Mucosa of rectum (tissue), 2 donors: Measurements from ENCODE around the gene CTDNEP1.
A peak's percentile ranks its signal among the peaks of the same experiment; 100 is the strongest.

Source experiments
- H3K27ac ChIP-seq, 2 donors: one replicate each; pipeline ENCODE4 v1.7.0; 2013; ENCODE audit warnings: inconsistent platforms in 2 of 2, low read depth in 2 of 2, low read length in 2 of 2
- H3K27me3 ChIP-seq, 2 donors: one replicate each; pipeline ENCODE4 v1.7.0; 2013; ENCODE audit warnings: low read length in 2 of 2; ENCODE audit not compliant: control insufficient read depth in 2 of 2, insufficient read depth in 2 of 2
- H3K36me3 ChIP-seq, 2 donors: one replicate each; pipeline ENCODE4 v1.7.0; 2013; ENCODE audit warnings: low read length in 2 of 2; ENCODE audit not compliant: control insufficient read depth in 2 of 2, insufficient read depth in 2 of 2
- H3K4me1 ChIP-seq, 2 donors: one replicate each; pipeline ENCODE4 v1.7.0; 2013; ENCODE audit warnings: low read length in 2 of 2, mild to moderate bottlenecking in 1 of 2; ENCODE audit not compliant: control insufficient read depth in 2 of 2, insufficient read depth in 2 of 2
- H3K4me3 ChIP-seq, 2 donors: one replicate each; pipeline ENCODE4 v1.7.0; 2013; ENCODE audit warnings: low read length in 2 of 2
- H3K9ac ChIP-seq, 2 donors: one replicate each; pipeline ENCODE4 v1.7.0; 2013; ENCODE audit warnings: low read length in 2 of 2, low read depth in 1 of 2, mild to moderate bottlenecking in 1 of 2
- H3K9me3 ChIP-seq, 2 donors: one replicate each; pipeline ENCODE4 v1.7.0; 2013; ENCODE audit warnings: low read length in 2 of 2; ENCODE audit not compliant: control insufficient read depth in 2 of 2
- donor health status: healthy.
- donor health status: Normal muscosa, but diverticular disease.

CTDNEP1 gene

DNA sequence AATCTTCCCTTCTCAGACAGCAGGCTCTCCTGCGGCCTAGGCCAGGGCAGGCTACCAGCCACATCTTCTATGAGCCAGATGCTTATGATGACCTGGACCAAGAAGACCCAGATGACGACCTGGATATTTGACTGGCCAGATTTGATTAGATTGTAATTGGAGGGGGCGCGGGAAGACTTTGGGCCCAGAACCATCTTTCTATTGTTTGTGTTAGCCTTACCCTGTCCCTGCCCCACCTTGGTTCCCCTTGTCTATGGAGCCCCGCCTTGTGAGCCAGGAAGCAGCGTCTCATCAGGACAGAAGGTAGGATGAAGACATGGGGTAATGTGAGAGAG lies 8.0 kb upstream of the CTDNEP1 start:
- H3K9me3 ChIP-seq, result no peaks in the 10 kb centered on the region
- H3K4me3 ChIP-seq, result peak overlapping the region; percentile 38 to 87
- H3K36me3 ChIP-seq, result peaks cover 25 to 26% of the 10 kb centered on the region in 2 donors
- peak overlapping the region; percentile 97 to 100 for H3K27ac ChIP-seq
- peaks cover 33 to 36% of the 10 kb centered on the region in 2 donors for H3K4me1 ChIP-seq
- peak overlapping the region; percentile 71 to 100 for H3K9ac ChIP-seq
- H3K27me3 ChIP-seq, result peaks cover 6 to 8% of the 10 kb centered on the region in 2 donors

DNA sequence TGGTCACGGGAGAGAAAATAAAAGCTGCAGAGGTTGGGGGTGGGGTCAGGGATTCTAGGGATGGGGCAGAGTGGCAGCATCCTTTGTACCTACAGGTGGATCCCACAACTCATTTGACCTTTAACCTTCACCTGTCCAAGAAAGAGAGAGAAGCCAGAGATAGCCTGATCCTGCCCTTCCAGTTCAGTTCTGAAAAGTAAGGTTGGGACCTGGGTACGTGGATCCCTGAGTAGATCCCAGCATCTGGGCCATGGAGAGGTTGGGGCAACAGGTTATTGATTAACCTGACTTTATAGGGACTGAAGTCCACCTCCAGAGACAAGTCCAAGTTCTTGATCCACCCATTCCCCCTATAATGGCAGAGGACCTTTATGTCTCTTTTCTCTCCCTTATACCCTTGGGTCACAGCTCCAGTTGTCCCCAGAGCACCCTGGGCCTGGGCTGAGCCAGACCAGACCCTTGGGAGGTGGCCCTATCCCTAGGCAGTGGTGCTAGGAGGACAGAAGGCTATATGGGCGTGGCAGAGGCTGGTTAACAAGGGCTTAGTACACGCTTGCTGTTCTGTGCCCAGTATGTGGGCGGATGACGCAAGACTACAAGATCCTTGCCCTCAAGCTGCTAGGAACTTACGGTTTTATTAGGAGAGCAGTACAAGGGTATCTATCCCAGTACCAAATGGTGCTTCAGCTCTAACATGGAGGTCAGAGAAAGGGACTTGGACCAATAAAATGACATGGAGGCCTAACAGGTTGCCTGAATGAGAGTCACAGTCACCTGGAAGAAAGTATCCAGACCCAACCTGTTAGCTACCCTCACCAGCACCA lies 7.4 kb upstream of the CTDNEP1 start:
- Histone ChIP-seq H3K4me1 (peaks cover 30 to 31% of the 10 kb centered on the region in 2 donors), H3K36me3 (peaks cover 27 to 29% of the 10 kb centered on the region in 2 donors), H3K9me3 (no peaks in the 10 kb centered on the region), H3K27me3 (peaks cover 6 to 8% of the 10 kb centered on the region in 2 donors), H3K4me3 (peak overlapping the region; percentile 38 to 87), H3K9ac (peak overlapping the region; percentile 71 to 100), H3K27ac (peak overlapping the region; percentile 97 to 100)

DNA sequence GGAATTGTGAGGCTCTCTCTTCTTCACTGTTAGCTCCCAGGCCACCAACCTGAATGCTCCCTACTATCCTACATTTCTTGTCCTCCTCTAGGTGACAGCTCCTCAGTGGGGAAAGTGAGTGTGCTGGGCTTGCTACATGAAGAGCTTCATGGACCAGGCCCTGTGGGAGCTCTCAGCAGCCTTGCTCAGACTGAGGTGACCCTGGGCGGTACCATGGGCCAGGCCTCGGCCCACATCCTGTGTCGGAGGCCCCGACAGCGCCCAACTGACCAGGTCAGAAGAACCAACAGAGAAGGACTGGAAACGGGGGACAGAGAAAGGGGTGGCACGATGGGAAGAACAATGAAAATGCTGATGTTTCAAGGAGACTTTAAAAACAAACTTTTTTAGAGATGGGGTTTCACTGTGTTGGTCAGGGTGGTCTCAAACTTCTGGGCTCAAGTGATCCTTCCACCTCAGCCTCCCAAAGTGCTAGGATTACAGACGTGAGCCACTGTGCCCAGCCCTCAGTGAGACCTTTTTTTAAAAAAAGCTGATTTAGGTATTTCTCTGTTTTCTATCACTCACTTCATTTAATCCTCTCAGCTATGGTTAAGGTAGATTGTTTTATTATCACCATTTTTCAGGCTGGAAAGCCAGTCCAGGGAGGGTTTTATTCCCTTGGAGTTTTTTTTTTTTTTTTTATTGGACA lies 5.4 kb upstream of the CTDNEP1 start:
- Histone ChIP-seq H3K4me1 (peaks cover 27 to 34% of the 10 kb centered on the region in 2 donors), H3K9me3 (no peaks in the 10 kb centered on the region), H3K4me3 (no peak overlapping the region), H3K27ac (peak overlapping the region; percentile 97 to 100), H3K9ac (peak overlapping the region in 1 of 2 donors; percentile 53), H3K36me3 (peaks cover 27 to 31% of the 10 kb centered on the region in 2 donors), H3K27me3 (peaks cover 0 to 2% of the 10 kb centered on the region in 2 donors)

DNA sequence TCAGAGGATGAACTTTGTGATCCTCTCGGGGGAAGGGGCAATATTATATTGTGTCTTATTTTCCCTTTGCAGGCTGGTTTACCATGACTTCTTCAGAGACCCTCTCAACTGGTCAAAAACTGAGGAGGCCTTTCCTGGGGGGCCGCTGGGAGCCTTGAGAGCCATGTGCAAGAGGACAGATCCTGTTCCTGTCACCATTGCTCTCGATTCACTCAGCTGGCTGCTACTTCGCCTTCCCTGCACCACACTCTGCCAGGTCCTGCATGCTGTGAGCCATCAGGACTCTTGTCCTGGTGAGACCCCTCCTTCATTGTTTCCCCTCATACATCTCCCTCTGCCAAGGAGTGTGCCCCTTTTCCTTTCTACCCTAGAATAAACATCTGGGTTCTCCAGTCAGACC lies 3.0 kb upstream of the CTDNEP1 start:
- H3K4me1 ChIP-seq, result peaks cover 34 to 38% of the 10 kb centered on the region in 2 donors
- peaks cover 22 to 23% of the 10 kb centered on the region in 2 donors for H3K36me3 ChIP-seq
- no peaks in the 10 kb centered on the region for H3K27me3 ChIP-seq
- H3K27ac ChIP-seq, result no peak overlapping the region
- H3K4me3 ChIP-seq, result no peak overlapping the region
- no peaks in the 10 kb centered on the region for H3K9me3 ChIP-seq
- no peak overlapping the region for H3K9ac ChIP-seq

DNA sequence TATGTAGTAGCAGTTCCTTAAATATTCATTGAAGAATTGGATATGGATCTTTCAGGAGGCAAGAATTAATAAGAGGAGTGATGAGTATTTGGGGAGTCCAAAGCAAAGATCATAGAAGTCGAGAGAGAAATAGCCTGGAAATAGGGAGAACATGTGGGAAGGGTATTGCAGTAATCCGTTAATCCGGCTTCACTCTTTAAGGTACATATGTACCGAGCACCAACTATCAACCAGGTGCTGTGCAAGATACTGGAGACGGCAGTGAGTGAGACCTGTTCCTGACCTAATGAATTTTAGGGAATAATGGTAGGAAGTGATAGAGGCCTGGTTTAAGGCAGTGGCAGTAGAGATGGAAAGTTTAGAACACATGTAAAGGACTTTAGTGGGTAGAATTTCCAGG lies 1.5 kb upstream of the CTDNEP1 start:
- peak overlapping the region; percentile 87 to 97 for H3K9ac ChIP-seq
- no peaks in the 10 kb centered on the region for H3K27me3 ChIP-seq
- peaks cover 24 to 36% of the 10 kb centered on the region in 2 donors for H3K4me1 ChIP-seq
- H3K9me3 ChIP-seq, result no peaks in the 10 kb centered on the region
- peak overlapping the region; percentile 71 to 92 for H3K4me3 ChIP-seq
- H3K36me3 ChIP-seq, result peaks cover 17 to 25% of the 10 kb centered on the region in 2 donors
- peak overlapping the region; percentile 100 for H3K27ac ChIP-seq

DNA sequence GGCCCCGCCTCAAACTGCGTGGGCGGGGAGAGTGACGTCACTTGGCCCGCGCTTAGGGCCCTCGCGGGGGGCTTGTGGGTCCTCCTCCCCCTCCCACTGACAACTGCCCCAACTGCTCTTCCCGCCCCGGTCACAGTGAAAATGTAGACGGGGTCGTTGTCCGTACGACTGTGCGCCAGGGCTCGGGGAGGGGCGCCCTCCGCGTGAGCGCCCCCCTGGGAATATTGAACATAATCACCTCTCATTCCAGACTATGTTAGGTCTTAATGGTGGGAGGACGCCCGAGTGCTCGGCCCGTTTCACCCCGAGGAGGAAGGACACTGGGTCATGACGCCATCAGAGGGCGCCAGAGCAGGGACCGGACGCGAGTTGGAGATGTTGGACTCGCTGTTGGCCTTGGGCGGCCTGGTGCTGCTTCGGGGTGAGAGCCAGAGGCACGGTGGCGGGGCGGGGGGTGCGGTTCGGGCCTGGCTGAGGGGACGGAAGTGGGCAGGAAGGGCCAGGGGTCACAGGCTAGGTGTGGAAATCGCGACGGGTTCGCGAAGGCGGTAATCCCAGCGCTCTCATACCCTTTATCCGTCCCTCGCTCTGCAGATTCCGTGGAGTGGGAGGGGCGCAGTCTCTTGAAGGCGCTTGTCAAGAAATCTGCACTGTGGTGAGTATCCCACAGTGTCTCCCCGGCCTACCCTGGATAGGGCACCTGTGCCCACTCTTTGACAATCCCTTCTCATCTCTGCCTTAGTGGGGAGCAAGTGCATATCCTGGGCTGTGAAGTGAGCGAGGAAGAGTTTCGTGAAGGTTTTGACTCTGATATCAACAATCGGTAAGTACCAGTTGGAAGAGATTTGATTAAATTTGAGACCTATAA lies 876 bp upstream of the CTDNEP1 start, which contains the start of gene ELP5:
Gene ELP5, plus strand, starts transcription at position 40 of the 868 bp plus-strand sequence. Its CDS starts 336 bp downstream, at position 376.
- H3K36me3 ChIP-seq, result peaks cover 17 to 25% of the 10 kb centered on the region in 2 donors
- H3K27me3 ChIP-seq, result no peaks in the 10 kb centered on the region
- H3K27ac ChIP-seq, result peak within 1 kb of the TSS; percentile 100
- peaks cover 24 to 29% of the 10 kb centered on the region in 2 donors for H3K4me1 ChIP-seq
- H3K9me3 ChIP-seq, result no peaks in the 10 kb centered on the region
- H3K4me3 ChIP-seq, result peak within 1 kb of the TSS; percentile 71 to 92
- peak within 1 kb of the TSS; percentile 87 to 97 for H3K9ac ChIP-seq

DNA sequence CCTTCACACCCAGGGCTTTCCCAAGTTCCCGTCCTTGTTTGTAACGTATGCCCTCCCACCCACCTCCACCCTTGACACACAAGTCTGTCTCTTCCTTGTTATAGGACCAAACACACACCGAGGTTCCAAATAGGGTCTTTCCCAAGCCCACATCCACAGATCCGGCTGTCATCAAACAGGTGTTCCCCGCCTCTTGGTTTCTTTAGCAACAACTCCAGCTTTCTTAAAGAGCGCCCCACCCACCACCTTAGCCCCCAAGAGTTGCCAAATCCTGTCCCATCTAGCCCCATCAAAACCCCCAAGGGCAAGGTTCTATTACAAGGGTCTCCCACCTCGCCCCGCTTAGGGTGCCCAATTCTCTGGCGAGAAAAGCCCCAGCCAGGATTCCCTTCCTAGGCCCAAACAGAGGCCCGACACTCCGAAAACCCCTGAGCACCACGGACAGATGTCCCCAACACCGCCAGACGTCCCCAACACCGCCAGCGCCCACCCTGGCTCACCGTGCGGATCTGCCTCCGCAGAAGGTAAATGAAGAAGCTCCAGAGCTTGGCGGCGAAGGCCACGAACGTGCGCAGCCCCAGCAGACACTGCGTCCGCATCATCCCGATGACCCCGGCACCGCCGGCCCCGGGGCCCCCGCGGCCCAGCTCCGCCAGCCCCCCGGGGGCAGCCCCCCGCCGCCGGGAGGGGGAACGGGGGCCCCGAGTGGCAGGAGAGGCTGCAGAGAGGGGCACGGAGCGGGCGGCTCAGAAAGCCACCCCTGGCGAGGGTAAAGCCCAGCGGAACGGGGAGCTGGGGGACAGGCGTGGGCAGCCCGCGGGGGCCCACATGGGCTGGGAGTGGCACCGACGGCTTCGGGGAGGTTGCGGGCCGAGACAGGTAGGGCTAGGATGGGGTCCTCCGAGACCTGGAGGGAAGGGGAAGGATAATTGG lies 573 bp downstream of the CTDNEP1 start:
- peaks cover 24 to 29% of the 10 kb centered on the region in 2 donors for H3K4me1 ChIP-seq
- H3K27me3 ChIP-seq, result no peaks in the 10 kb centered on the region
- H3K9ac ChIP-seq, result peak overlapping the region; percentile 87
- no peaks in the 10 kb centered on the region for H3K9me3 ChIP-seq
- H3K27ac ChIP-seq, result peak overlapping the region; percentile 100
- peak overlapping the region; percentile 71 to 92 for H3K4me3 ChIP-seq
- H3K36me3 ChIP-seq, result peaks cover 20 to 28% of the 10 kb centered on the region in 2 donors

DNA sequence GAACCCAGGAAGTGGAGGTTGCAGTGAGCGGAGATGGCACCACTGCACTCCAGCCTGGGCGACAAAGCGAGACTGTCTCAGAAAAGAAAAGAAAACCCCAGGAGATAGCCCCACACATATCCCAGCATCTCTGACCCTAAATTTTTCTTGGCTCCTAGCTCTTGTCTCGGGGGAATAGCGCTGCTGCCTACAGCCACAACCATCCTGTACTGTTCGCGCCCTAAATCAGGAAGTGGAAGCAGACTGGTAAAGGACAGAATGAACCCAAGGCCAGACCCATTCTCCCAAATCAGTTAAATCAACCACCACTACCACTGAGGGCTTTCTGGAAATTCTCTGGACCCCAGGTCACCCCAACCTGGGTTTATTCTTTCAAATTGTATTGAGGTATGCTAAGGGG lies 1.7 kb downstream of the CTDNEP1 start:
- peaks cover 24 to 29% of the 10 kb centered on the region in 2 donors for H3K4me1 ChIP-seq
- H3K27me3 ChIP-seq, result no peaks in the 10 kb centered on the region
- H3K4me3 ChIP-seq, result peak overlapping the region; percentile 71 to 92
- peaks cover 22 to 26% of the 10 kb centered on the region in 2 donors for H3K36me3 ChIP-seq
- no peaks in the 10 kb centered on the region for H3K9me3 ChIP-seq
- H3K27ac ChIP-seq, result peak overlapping the region in 1 of 2 donors; percentile 100
- H3K9ac ChIP-seq, result peak overlapping the region in 1 of 2 donors; percentile 87

DNA sequence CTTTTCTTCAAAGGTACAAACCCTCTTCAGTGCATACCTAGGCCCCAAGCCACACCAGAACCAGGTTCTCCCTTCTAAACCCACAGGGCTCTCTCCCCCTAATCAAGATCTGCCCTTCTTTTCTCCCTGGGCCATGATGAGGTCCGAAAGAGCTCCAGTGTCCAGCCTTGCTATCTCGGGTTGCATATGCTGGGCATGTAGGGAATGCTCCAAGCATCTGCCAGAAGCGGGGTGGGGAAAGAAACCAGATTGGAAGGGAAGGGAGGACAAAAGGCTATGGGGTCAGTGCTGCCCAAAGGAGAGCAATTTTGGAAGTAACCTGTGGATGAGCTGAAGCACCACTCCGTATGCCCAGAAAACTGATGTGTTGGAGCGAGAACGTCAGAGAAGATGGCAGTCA lies 2.3 kb downstream of the CTDNEP1 start:
- Histone ChIP-seq H3K27ac (no peak overlapping the region), H3K4me3 (peak overlapping the region in 1 of 2 donors; percentile 14), H3K4me1 (peaks cover 24 to 29% of the 10 kb centered on the region in 2 donors), H3K27me3 (no peaks in the 10 kb centered on the region), H3K9me3 (no peaks in the 10 kb centered on the region), H3K36me3 (peaks cover 22 to 27% of the 10 kb centered on the region in 2 donors), H3K9ac (peak overlapping the region in 1 of 2 donors; percentile 2)
